ENCODE data around the gene NFAM1. TPM values are rescaled to one million over a fixed set of nuclear protein-coding genes. Genes with fewer than 3 reads are reported as not detected.

The NFAM1 gene
- total and polyA plus RNA-seq, 2 donors (not counting 3 experiments of a cell fraction or from before 2014, with no cell fraction given): not detected

DNA sequence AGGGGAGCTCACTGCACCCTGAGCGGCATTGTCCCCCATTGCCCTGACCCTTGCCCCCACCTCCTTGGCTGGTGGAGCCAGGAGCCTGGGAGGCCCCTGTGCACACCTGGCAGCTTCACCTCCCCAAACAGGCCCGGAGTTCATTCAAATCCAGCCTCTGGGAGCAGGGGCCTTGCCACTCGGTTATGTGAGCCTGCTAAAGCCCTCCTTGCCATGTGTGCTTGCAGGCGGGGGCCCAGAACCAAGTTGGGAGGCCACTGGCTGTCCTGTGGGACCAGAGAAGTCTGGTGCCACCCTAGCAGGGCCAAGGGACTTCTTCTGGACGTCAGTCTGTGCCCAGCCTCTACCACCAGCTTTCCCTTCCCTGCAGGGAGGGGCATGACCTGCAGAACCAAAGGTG, 48.9 kb downstream of the NFAM1 start:
- H2AFZ ChIP-seq (ENCODE audit: low read depth, low read length): no peak overlapping the region
- no peak for FAIRE-seq
- H3K27me3 ChIP-seq (ENCODE audit: control insufficient read depth in 2 of 2, insufficient read depth in 2 of 2, low read length in 2 of 2): peaks cover 0 to 2% of the 10 kb centered on the region in 2 experiments
- H3K4me3 ChIP-seq (replicated peaks in 1 of 3; ENCODE audit: insufficient read depth in 1 of 3, low read depth in 1 of 3, low read length in 3 of 3): no peak overlapping the region
- no peaks in the 10 kb centered on the region for H4K20me1 ChIP-seq (replicated peaks; ENCODE audit: control insufficient read depth, extremely low read depth, insufficient read depth, low read length)
- H3K4me2 ChIP-seq (ENCODE audit: insufficient read depth, low read length): no peak overlapping the region
- intact Hi-C loops (cut with micrococcal nuclease) (no loop called here), dilution Hi-C loops (cut with MboI; ENCODE audit: extremely low pct_ligation_motif_present, low sequenced_read_pairs) (no loop called here)
- H3K9ac ChIP-seq (replicated peaks; ENCODE audit: extremely low read depth, insufficient read depth, low read length): no peak overlapping the region
- H3K9me1 ChIP-seq (replicated peaks; ENCODE audit: control insufficient read depth, extremely low read depth, insufficient read depth, low read length): no peaks in the 10 kb centered on the region
- no peaks in the 10 kb centered on the region for H3K9me3 ChIP-seq (replicated peaks; ENCODE audit: control insufficient read depth, insufficient read depth, low read length)
- ChIA-PET POLR2A (interaction anchor here (0.6 kb wide), 1 partner anchor 138 kb away, joined by 3 read pairs; no protein-coding TSS in a partner anchor), CTCF (no interaction called here)
- no peak overlapping the region for H3K27ac ChIP-seq (ENCODE audit: insufficient read depth, low read depth, low read length)
- no peak for TF ChIP-seq POLR2AphosphoS5 (IDR thresholded peaks at IDR 0.05; ENCODE audit: insufficient read depth, low read depth, low read length)
- no peak for TF ChIP-seq JUN (IDR thresholded peaks at IDR 0.05; ENCODE audit: borderline replicate concordance, insufficient read depth, insufficient read length, low read depth)
- TF ChIP-seq POLR2A (IDR thresholded peaks at IDR 0.05; ENCODE audit: low read depth, low read length): no peak
- no peak for TF ChIP-seq MYC (IDR thresholded peaks at IDR 0.05; ENCODE audit: low read depth, low read length)
- no peak for TF ChIP-seq FOS (IDR thresholded peaks at IDR 0.05; ENCODE audit: borderline replicate concordance, insufficient read depth, low read length)
- no peak for TF ChIP-seq EZH2 (IDR thresholded peaks at IDR 0.05; ENCODE audit: borderline replicate concordance, low read depth, low read length, severe bottlenecking)
- TF ChIP-seq CTCF (IDR thresholded peaks at IDR 0.05; ENCODE audit: extremely low read depth in 1 of 2, insufficient read depth in 1 of 2, low read depth in 1 of 2, low read length in 2 of 2): no peak
- no peak for TF ChIP-seq GATA2 (IDR thresholded peaks at IDR 0.05; ENCODE audit: insufficient read depth, insufficient read length, low read depth, low read length)
- TF ChIP-seq MAX (IDR thresholded peaks at IDR 0.05; ENCODE audit: insufficient read depth, insufficient read length): no peak
- no peaks in the 10 kb centered on the region for H3K36me3 ChIP-seq (ENCODE audit: control insufficient read depth in 2 of 2, extremely low read depth in 1 of 2, insufficient read depth in 2 of 2, low read length in 2 of 2)
- no TSS peak for BruUV-seq (replicated peaks)
- DNase-seq (ENCODE audit: low read depth, low spot score): no peak
- H3K4me1 ChIP-seq (ENCODE audit: control insufficient read depth, extremely low read depth, insufficient read depth, low read length): no peaks in the 10 kb centered on the region
- no peaks in the 10 kb centered on the region for H3K79me2 ChIP-seq (ENCODE audit: control insufficient read depth, insufficient read depth, low read length)

Data from endothelial cell of umbilical vein (primary cell).